NCI-H1417 (cell line): ENCODE measurements around the gene WASF1.
A peak's percentile ranks its signal among the peaks of the same experiment; 100 is the strongest.
"Not testable (repeated sequence)": the region's sequence is repeated elsewhere in the genome, so short reads cannot be mapped to it uniquely, and the experiment has no call there.

Experiments
- DNase-seq, 3 experiments: peaks; one replicate each; lab custom pipeline; 2025; lab: John Stamatoyannopoulos, UW

WASF1 gene

GRCh38 chr6:110089323-110089722, 90.1 kb downstream of the WASF1 start:
- DNase-seq, result no peak

- DNase-seq, result no peak
Measured at GRCh38 chr6:110085285-110085684, 94.2 kb downstream of the WASF1 start.

GRCh38 chr6:110083875-110084585, 95.4 kb downstream of the WASF1 start:
- DNase-seq, result no peak

GRCh38 chr6:110075406-110075805, 104.1 kb downstream of the WASF1 start:
- no peak for DNase-seq

- not testable (repeated sequence) for DNase-seq
Measured at GRCh38 chr6:110073474-110073873, 106.0 kb downstream of the WASF1 start.

- DNase-seq, result no peak
Measured at GRCh38 chr6:110068592-110068967, 110.9 kb downstream of the WASF1 start.

- no peak for DNase-seq
Measured at GRCh38 chr6:110067837-110068591, 111.5 kb downstream of the WASF1 start.

GRCh38 chr6:110064744-110065524, 114.5 kb downstream of the WASF1 start:
- DNase-seq, result no peak

- peak in 1 of 3 experiments; percentile 75 for DNase-seq
Measured at GRCh38 chr6:110063594-110064263, 115.7 kb downstream of the WASF1 start.

GRCh38 chr6:110055387-110055735, 124.1 kb downstream of the WASF1 start:
- DNase-seq, result peak; percentile 14 to 90 (median 66)

- DNase-seq, result no peak
Measured at GRCh38 chr6:110054664-110055386, 124.6 kb downstream of the WASF1 start.

GRCh38 chr6:110053395-110054240, 125.9 kb downstream of the WASF1 start:
- DNase-seq, result peak; percentile 17 to 72 (median 32)

- DNase-seq, result no peak
Measured at GRCh38 chr6:110050440-110050813, 129.0 kb downstream of the WASF1 start.
